Activated B cell treated with CpG ODN at 0.5 μM for 24 hours (primary cell): Measurements from ENCODE around the gene TMEM187. TPM values are rescaled to one million over a fixed set of nuclear protein-coding genes. Genes with fewer than 3 reads are reported as not detected.

Source experiments
- ATAC-seq: fragments of 200-7000 bp; cut with Tn5 transposase; one replicate; pipeline ENCODE4 v1.10.0; 2021; ENCODE audit warnings: low read depth, mild to moderate bottlenecking, moderate library complexity
- CTCF ChIA-PET: fragments of 350-600 bp; sonication (Branson Sonifier 250); formaldehyde crosslinking; loops from one replicate; lab custom pipeline; 2021; ENCODE audit warnings: antibody characterized with exemption; lab: Charles Lee
- POLR2A ChIA-PET: fragments of 350-600 bp; sonication (Branson Sonifier 250); formaldehyde crosslinking; loops from one replicate; lab custom pipeline; 2021; ENCODE audit warnings: antibody characterized with exemption; lab: Charles Lee
- DNase-seq: peaks from one replicate; pipeline ENCODE4 v3.0.0; 2022
- H3K27ac Mint-ChIP-seq: one replicate; pipeline ENCODE4 v1.8.0; 2020; ENCODE audit warnings: mixed read lengths
- H3K27me3 Mint-ChIP-seq: one replicate; pipeline ENCODE4 v1.8.0; 2021; ENCODE audit warnings: mixed read lengths
- H3K36me3 Mint-ChIP-seq: one replicate; pipeline ENCODE4 v1.8.0; 2021; ENCODE audit warnings: low read depth, mixed read lengths
- H3K4me1 Mint-ChIP-seq: one replicate; pipeline ENCODE4 v1.8.0; 2021; ENCODE audit warnings: mixed read lengths
- H3K4me3 Mint-ChIP-seq: one replicate; pipeline ENCODE4 v1.8.0; 2020; ENCODE audit warnings: mild to moderate bottlenecking, mixed read lengths
- H3K9me3 Mint-ChIP-seq: one replicate; pipeline ENCODE4 v1.8.0; 2020; ENCODE audit warnings: mixed read lengths
- intact Hi-C: fragments of 100-400 bp; cut with micrococcal nuclease; formaldehyde crosslinking; loops from one replicate; pipeline ENCODE4 v1.15.1; 2024
- total RNA-seq: library from RNA; stranded (reverse); gene quantifications from 2 replicates; pipeline ENCODE4 v1.2.3, GENCODE V29; 2022
- TF ChIP-seq, protein P1 (sequence below): fragments of 200-600 bp; IDR thresholded peaks from one replicate; pipeline ENCODE4 v1.8.0; 2022; ENCODE audit warnings: antibody characterized with exemption, mild to moderate bottlenecking

TMEM187 gene
- total RNA-seq, 1 donor from 2014 or later: 2.9 TPM

DNA sequence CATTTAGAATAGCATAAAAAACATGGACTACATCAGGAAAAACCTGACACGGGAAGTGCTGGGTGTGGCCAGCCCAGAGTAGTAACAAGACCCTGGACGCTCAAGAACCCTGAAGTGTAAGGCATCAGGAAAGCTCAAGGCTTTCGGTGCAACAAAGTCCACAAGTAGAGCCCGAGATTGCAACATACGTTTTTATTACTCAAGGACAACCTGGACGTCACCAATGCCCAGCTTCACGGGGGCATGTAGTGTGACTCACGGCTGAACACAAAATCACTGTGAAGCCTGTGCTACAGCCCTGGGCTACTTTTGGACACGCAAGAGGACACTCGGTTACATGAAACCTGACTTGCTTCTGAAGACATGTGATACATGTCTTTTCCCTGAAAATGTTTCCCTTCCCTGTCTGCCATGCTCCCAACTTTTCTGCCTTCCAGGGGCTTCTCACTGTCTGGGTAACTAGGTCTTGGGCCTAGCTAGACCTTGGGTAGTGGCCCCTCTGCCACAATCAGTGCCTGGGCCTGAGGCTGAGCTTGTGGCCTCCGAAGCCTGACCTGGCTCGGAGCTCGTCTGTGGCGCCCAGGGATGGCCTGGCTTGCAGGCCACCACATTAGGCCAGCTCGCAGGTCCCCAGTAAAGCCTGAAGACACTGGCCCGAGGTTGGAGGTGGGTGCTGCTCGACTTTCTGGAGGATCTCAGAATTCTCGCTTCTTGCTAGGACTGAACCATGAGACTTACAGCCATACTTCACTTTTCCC, 38.0 kb downstream of the TMEM187 start:
- H3K27me3 Mint-ChIP-seq: no peaks in the 10 kb centered on the region
- no peaks in the 10 kb centered on the region for H3K9me3 Mint-ChIP-seq
- no peak overlapping the region for H3K27ac Mint-ChIP-seq
- H3K36me3 Mint-ChIP-seq: peaks cover 36% of the 10 kb centered on the region
- intact Hi-C loops: no loop called here
- TF ChIP-seq, protein P1, sequence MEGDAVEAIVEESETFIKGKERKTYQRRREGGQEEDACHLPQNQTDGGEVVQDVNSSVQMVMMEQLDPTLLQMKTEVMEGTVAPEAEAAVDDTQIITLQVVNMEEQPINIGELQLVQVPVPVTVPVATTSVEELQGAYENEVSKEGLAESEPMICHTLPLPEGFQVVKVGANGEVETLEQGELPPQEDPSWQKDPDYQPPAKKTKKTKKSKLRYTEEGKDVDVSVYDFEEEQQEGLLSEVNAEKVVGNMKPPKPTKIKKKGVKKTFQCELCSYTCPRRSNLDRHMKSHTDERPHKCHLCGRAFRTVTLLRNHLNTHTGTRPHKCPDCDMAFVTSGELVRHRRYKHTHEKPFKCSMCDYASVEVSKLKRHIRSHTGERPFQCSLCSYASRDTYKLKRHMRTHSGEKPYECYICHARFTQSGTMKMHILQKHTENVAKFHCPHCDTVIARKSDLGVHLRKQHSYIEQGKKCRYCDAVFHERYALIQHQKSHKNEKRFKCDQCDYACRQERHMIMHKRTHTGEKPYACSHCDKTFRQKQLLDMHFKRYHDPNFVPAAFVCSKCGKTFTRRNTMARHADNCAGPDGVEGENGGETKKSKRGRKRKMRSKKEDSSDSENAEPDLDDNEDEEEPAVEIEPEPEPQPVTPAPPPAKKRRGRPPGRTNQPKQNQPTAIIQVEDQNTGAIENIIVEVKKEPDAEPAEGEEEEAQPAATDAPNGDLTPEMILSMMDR: no peak
- DNase-seq (no peak), ATAC-seq (no peak)
- POLR2A ChIA-PET: interaction anchor here (1.3 to 1.6 kb wide), 2 partner anchors 10 to 86 kb away, joined by 4 to 16 read pairs; no protein-coding TSS in a partner anchor
- H3K4me1 Mint-ChIP-seq: peaks cover 48% of the 10 kb centered on the region
- H3K4me3 Mint-ChIP-seq: no peak overlapping the region
- CTCF ChIA-PET: no interaction called here

DNA sequence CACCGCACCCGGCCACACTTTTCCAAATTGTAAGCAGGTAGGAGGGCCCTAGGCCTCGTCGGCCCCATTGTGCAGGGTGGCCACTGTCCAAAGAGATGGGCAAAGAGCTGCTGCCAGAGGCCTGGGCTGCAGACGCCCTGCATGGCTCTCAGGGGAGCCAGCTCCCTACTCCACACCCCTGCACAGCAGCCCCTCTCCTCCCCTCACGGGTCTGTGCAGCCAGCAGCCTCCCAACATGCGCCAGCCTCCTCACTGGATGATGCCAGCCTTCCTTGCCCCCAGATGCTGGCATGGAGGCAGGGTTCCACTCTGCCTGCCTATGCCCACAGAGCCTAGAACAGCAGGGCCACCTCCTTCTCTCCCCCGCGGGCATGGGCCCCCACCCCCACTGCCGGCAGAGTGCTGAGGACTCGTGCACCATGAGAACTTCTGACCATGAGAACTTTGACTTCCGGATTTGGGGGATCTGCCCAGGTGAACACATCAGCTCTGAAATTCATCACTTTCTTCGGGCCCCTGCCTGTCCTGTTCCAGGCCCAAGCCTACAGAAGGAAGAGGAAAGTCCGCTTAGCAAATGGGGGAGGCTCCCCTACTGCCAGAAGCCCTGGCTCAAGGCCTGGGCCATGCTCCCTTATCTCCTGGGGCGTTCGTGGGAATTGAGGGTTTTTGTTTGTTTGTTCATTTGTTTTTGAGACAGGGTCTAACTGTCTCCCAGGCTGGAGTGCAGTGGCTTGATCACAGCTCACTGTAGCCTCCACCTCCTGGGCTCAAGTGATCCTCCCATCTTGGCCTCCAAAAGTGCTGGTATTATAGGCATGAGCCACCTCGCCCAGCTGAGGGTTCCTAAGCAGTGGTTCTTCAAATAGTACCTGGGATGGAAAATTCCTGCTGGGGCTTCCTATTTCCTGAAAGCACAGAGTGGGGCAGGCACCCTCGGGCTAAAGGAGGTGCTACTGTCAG, 39.1 kb downstream of the TMEM187 start:
- TF ChIP-seq, protein P1: no peak
- Mint-ChIP-seq H3K27me3 (no peaks in the 10 kb centered on the region), H3K36me3 (peaks cover 42% of the 10 kb centered on the region), H3K4me3 (no peak overlapping the region), H3K27ac (no peak overlapping the region), H3K9me3 (no peaks in the 10 kb centered on the region), H3K4me1 (peaks cover 45% of the 10 kb centered on the region)
- ATAC-seq (no peak), DNase-seq (no peak)
- CTCF ChIA-PET: interaction anchor here (1.0 kb wide), 1 partner anchor 8 kb away, joined by 3 read pairs; no protein-coding TSS in a partner anchor
- intact Hi-C loops: loop anchor here (2.0 kb wide), 1 partner anchor 523 kb away; no protein-coding TSS in a partner anchor
- POLR2A ChIA-PET: interaction anchor here (3.4 kb wide), 1 partner anchor 41 kb away, joined by 17 read pairs; the partner anchor contains the start of gene HCFC1

DNA sequence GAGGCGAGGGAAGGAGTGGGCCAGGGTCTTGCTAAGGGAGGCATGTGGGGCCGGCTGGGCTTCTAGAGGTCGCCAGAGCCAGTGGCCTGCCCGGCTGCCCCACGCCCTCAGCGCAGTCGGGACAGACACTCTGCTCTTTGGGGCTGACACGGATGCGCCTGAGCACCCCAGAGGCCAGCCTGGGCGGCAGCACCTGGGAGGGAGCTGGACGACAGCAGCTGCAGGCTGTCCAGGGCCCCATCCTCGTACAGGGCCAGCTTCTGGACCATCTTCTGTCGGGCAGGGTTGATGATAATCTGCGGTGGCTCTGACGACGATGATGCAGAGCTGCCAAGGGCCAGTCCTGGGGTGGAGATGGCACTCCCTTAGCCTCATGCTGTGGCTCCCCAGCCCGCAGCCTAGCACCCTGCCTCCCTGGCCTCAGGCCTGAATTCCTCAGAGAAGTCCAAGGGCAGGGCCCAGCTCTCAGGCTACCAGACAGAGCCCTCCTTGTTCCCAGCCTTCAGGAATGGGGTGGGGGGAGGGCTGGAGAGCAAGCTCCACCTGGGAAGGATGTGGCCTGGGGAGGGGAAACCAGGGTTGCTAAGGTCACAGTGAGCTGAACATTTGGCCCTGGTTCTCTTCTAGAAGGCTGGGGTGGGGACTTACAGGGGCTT, 39.9 kb downstream of the TMEM187 start:
- H3K36me3 Mint-ChIP-seq: peaks cover 43% of the 10 kb centered on the region
- H3K4me1 Mint-ChIP-seq: peaks cover 37% of the 10 kb centered on the region
- ATAC-seq (no peak), DNase-seq (no peak)
- ChIA-PET CTCF (interaction anchor here (0.8 to 1.9 kb wide), 4 partner anchors 9 to 88 kb away, joined by 3 to 7 read pairs (median 4); no protein-coding TSS in a partner anchor), POLR2A (interaction anchor here (1.4 to 3.4 kb wide), 5 partner anchors 10 to 44 kb away, joined by 4 to 17 read pairs (median 6); partner anchors contain the start of gene HCFC1)
- TF ChIP-seq, protein P1: no peak
- no peak overlapping the region for H3K4me3 Mint-ChIP-seq
- H3K9me3 Mint-ChIP-seq: no peaks in the 10 kb centered on the region
- no peak overlapping the region for H3K27ac Mint-ChIP-seq
- intact Hi-C loops: loop anchor here (2.0 kb wide), 1 partner anchor 522 kb away; no protein-coding TSS in a partner anchor
- no peaks in the 10 kb centered on the region for H3K27me3 Mint-ChIP-seq

DNA sequence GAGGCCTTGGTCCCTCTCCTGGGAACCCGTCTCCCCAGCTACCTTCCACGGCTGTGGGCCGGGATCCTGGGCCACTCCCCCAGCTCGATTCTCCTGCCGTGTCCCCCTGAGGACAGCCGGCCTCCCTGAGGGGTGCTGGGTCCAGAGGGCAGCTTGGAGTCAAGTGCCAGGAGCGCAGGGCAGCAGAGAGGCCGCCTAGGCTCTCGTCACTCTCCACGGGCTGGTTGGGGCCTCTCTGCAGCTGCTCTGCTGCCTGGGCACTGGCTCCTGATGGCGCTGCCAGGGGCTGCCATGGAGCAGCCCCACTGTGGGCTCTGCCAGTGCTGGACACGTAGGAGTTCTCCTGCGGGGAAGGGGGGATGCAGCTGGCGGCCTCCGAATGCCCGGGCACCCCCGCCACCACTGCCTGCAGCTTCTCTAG, 40.5 kb downstream of the TMEM187 start:
- TF ChIP-seq, protein P1: no peak
- ChIA-PET CTCF (interaction anchor here (0.8 to 1.9 kb wide), 8 partner anchors 10 to 88 kb away, joined by 3 to 7 read pairs (median 5); partner anchors contain the start of gene HCFC1), POLR2A (interaction anchor here (1.2 to 3.4 kb wide), 7 partner anchors 10 to 385 kb away, joined by 3 to 17 read pairs (median 4); partner anchors contain the start of genes HCFC1 and RPL10)
- DNase-seq (no peak), ATAC-seq (no peak)
- H3K27me3 Mint-ChIP-seq: no peaks in the 10 kb centered on the region
- peaks cover 45% of the 10 kb centered on the region for H3K36me3 Mint-ChIP-seq
- H3K9me3 Mint-ChIP-seq: no peaks in the 10 kb centered on the region
- intact Hi-C loops: loop anchor here (1.0 to 2.0 kb wide), 2 partner anchors 38 to 522 kb away; no protein-coding TSS in a partner anchor
- no peak overlapping the region for H3K27ac Mint-ChIP-seq
- H3K4me1 Mint-ChIP-seq: peaks cover 35% of the 10 kb centered on the region
- H3K4me3 Mint-ChIP-seq: no peak overlapping the region
